ENCODE data around the gene STRAP.

GRCh38 chr12:15859116-15859515 lies 23.1 kb upstream of the STRAP start:
- TF ChIP-seq USF2 (IDR thresholded peaks at IDR 0.05; ENCODE audit: low read depth, low read length): no peak
- TF ChIP-seq CTCF (conservative IDR thresholded peaks at IDR 0.05; ENCODE audit: low read depth, low read length): no peak
- no peak for TF ChIP-seq POLR2A (IDR thresholded peaks at IDR 0.05; ENCODE audit: low read depth, low read length)

Data from IMR-90 (cell line).